Liver (tissue), 9 donors: ENCODE results near the gene EIF4E3. TPM values are rescaled to one million over a fixed set of nuclear protein-coding genes. Genes with fewer than 3 reads are reported as not detected.

Experiments used
- DNase-seq: peaks from one replicate; pipeline ENCODE4 v3.0.0-alpha.2; 2017; ENCODE audit warnings: low spot score
- H3K27ac ChIP-seq, 2 donors: one replicate each; pipeline ENCODE4 v1.7.0; 2013; ENCODE audit warnings: inconsistent platforms in 2 of 2, low read length in 2 of 2, control low read depth in 1 of 2, low read depth in 1 of 2, mild to moderate bottlenecking in 1 of 2
- H3K27me3 ChIP-seq, 4 donors: one replicate each; pipeline versions ENCODE4 v1.6.1 to v1.7.0; 2013; ENCODE audit warnings: low read length in 3 of 4, inconsistent platforms in 1 of 4, mild to moderate bottlenecking in 1 of 4, moderate library complexity in 1 of 4; ENCODE audit not compliant: control insufficient read depth in 4 of 4, insufficient read depth in 4 of 4
- H3K36me3 ChIP-seq, 4 donors: one replicate each; pipeline versions ENCODE4 v1.6.1 to v1.7.0; 2013; ENCODE audit warnings: low read length in 3 of 4, mild to moderate bottlenecking in 3 of 4, low read depth in 1 of 4, moderate library complexity in 1 of 4; ENCODE audit not compliant: control insufficient read depth in 4 of 4, insufficient read depth in 3 of 4
- H3K4me1 ChIP-seq, 4 donors: one replicate each; pipeline versions ENCODE4 v1.6.1 to v1.7.0; 2013; ENCODE audit warnings: low read length in 3 of 4, mild to moderate bottlenecking in 3 of 4, moderate library complexity in 1 of 4; ENCODE audit not compliant: control insufficient read depth in 4 of 4, insufficient read depth in 4 of 4
- H3K4me3 ChIP-seq, 3 donors: one replicate each; pipeline versions ENCODE4 v1.6.1 to v1.7.0; 2013; ENCODE audit warnings: low read length in 3 of 3, control low read depth in 1 of 3, low read depth in 1 of 3, mild to moderate bottlenecking in 1 of 3
- H3K9ac ChIP-seq, 2 donors: one replicate each; pipeline ENCODE4 v1.7.0; 2013; ENCODE audit warnings: low read length in 2 of 2, mild to moderate bottlenecking in 2 of 2, moderate library complexity in 2 of 2, control low read depth in 1 of 2, low read depth in 1 of 2
- H3K9me3 ChIP-seq, 4 donors: one replicate each; pipeline versions ENCODE4 v1.6.1 to v1.7.0; 2013; ENCODE audit warnings: low read length in 3 of 4; ENCODE audit not compliant: control insufficient read depth in 4 of 4
- ATF3 ChIP-seq: IDR thresholded peaks from 2 replicates; pipeline ENCODE4 v1.6.1; 2016; ENCODE audit warnings: antibody characterized with exemption
- CTCF ChIP-seq: fragments of 150-350 bp; IDR thresholded peaks from 2 replicates; pipeline ENCODE4 v1.5.1; 2017; ENCODE audit warnings: improper control_type of control experiment, low read depth, low read length; ENCODE audit not compliant: missing input control
- FOXA1 ChIP-seq: IDR thresholded peaks from 2 replicates; pipeline ENCODE4 v1.6.1; 2016; ENCODE audit warnings: antibody characterized with exemption
- FOXA2 ChIP-seq: IDR thresholded peaks from 2 replicates; pipeline ENCODE4 v1.6.1; 2016; ENCODE audit warnings: antibody characterized with exemption
- GABPA ChIP-seq, 2 donors: IDR thresholded peaks in 1 of 2; conservative IDR thresholded peaks in 1 of 2; 2 replicates each; pipeline ENCODE4 v1.6.1; 2016; ENCODE audit warnings: antibody characterized with exemption in 2 of 2, mild to moderate bottlenecking in 1 of 2, moderate library complexity in 1 of 2
- HNF4A ChIP-seq, 2 donors: conservative IDR thresholded peaks; 2 replicates each; pipeline ENCODE4 v1.6.1; 2016; ENCODE audit warnings: antibody characterized with exemption in 2 of 2, mild to moderate bottlenecking in 2 of 2
- HNF4G ChIP-seq: IDR thresholded peaks from 2 replicates; pipeline ENCODE4 v1.6.1; 2016; ENCODE audit warnings: antibody characterized with exemption
- JUND ChIP-seq, 2 donors: IDR thresholded peaks; 2 replicates each; pipeline ENCODE4 v1.6.1; 2016; ENCODE audit warnings: antibody characterized with exemption in 2 of 2
- NR2F2 ChIP-seq: IDR thresholded peaks from 2 replicates; pipeline ENCODE4 v1.6.1; 2016; ENCODE audit warnings: antibody characterized with exemption
- RAD21 ChIP-seq, 2 donors: IDR thresholded peaks; 2 replicates each; pipeline ENCODE4 v1.6.1; 2016; ENCODE audit warnings: antibody characterized with exemption in 2 of 2, mild to moderate bottlenecking in 2 of 2
- RXRA ChIP-seq, 2 donors: IDR thresholded peaks; 2 replicates each; pipeline ENCODE4 v1.6.1; 2017 to 2018; ENCODE audit warnings: antibody characterized with exemption in 2 of 2, mild to moderate bottlenecking in 1 of 2
- SP1 ChIP-seq: IDR thresholded peaks from 2 replicates; pipeline ENCODE4 v1.6.1; 2018; ENCODE audit warnings: antibody characterized with exemption, mild to moderate bottlenecking
- TAF1 ChIP-seq: conservative IDR thresholded peaks from 2 replicates; pipeline ENCODE4 v1.6.1; 2016; ENCODE audit warnings: antibody characterized with exemption, mild to moderate bottlenecking
- YY1 ChIP-seq: IDR thresholded peaks from 2 replicates; pipeline ENCODE4 v1.6.1; 2016; ENCODE audit warnings: antibody characterized with exemption, mild to moderate bottlenecking
- WGBS: extraction: QIAGEN DNeasy Blood & Tissue Kit; methylation state at CpG from one replicate; pipeline ENCODE4 v1.1.7; 2013; 5-methylcytosine and 5-hydroxymethylcytosine counted together
- polyA plus RNA-seq, 2 donors: library from polyadenylated mRNA; stranded (reverse) in 1 of 2; unstranded in 1 of 2; fragments of 200-250 nt in 1 of 2; fragments of >200 nt in 1 of 2; fragmentation: Nextera tagmentation in 1 of 2; extraction: Ambion mirVana in 1 of 2; gene quantifications; one replicate each; pipeline versions ENCODE4 v1.2.1 to v1.2.3, GENCODE V29; 2013 to 2015
- total RNA-seq, 2 donors: library from RNA; depleted of rRNA; stranded (reverse); fragments of >200 nt; gene quantifications; one replicate each; pipeline ENCODE4 v1.2.3, GENCODE V29; 2014
- TF ChIP-seq, protein P1 (sequence below): IDR thresholded peaks from 2 replicates; pipeline ENCODE4 v1.6.1; 2016; ENCODE audit warnings: antibody characterized with exemption
- TF ChIP-seq, protein P2 (sequence below): IDR thresholded peaks from 2 replicates; pipeline ENCODE4 v1.6.1; 2016; ENCODE audit warnings: antibody characterized with exemption
- donor health status: healthy.
- donor health status: healthy.
- donor health status: healthy.
- donor health status: healthy.
- donor health status: healthy.

EIF4E3 gene
- total and polyA plus RNA-seq, 4 donors, result 1.1 to 4.0 (median 2.6) TPM

GRCh38 chr3:71655061-71655460, 70.1 kb downstream of the EIF4E3 start:
- DNase-seq, result no peak
- H3K4me3 ChIP-seq, result no peak overlapping the region
- H3K4me1 ChIP-seq, result peaks cover 0 to 8% (median 4%) of the 10 kb centered on the region in 4 donors
- H3K27me3 ChIP-seq, result no peaks in the 10 kb centered on the region
- no peak overlapping the region for H3K9ac ChIP-seq
- 95% methylated on average over 8 of the region's 8 CpGs for WGBS
- H3K27ac ChIP-seq, result no peak overlapping the region
- no peaks in the 10 kb centered on the region for H3K9me3 ChIP-seq
- TF ChIP-seq FOXA2 (no peak), JUND (IDR thresholded peaks at IDR 0.05) (no peak), RAD21 (IDR thresholded peaks at IDR 0.05) (no peak), SP1 (no peak), HNF4G (no peak), ATF3 (no peak), GABPA (IDR thresholded peaks at IDR 0.05 in 1 of 2, conservative IDR thresholded peaks at IDR 0.05 in 1 of 2) (no peak), YY1 (no peak)
- TF ChIP-seq, protein P1, sequence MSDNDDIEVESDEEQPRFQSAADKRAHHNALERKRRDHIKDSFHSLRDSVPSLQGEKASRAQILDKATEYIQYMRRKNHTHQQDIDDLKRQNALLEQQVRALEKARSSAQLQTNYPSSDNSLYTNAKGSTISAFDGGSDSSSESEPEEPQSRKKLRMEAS, result no peak
- TF ChIP-seq, protein P2, sequence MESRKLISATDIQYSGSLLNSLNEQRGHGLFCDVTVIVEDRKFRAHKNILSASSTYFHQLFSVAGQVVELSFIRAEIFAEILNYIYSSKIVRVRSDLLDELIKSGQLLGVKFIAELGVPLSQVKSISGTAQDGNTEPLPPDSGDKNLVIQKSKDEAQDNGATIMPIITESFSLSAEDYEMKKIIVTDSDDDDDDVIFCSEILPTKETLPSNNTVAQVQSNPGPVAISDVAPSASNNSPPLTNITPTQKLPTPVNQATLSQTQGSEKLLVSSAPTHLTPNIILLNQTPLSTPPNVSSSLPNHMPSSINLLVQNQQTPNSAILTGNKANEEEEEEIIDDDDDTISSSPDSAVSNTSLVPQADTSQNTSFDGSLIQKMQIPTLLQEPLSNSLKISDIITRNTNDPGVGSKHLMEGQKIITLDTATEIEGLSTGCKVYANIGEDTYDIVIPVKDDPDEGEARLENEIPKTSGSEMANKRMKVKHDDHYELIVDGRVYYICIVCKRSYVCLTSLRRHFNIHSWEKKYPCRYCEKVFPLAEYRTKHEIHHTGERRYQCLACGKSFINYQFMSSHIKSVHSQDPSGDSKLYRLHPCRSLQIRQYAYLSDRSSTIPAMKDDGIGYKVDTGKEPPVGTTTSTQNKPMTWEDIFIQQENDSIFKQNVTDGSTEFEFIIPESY, result no peak
- H3K36me3 ChIP-seq, result no peaks in the 10 kb centered on the region

GRCh38 chr3:71653414-71653807, 71.8 kb downstream of the EIF4E3 start:
- no peaks in the 10 kb centered on the region for H3K27me3 ChIP-seq
- H3K9me3 ChIP-seq, result no peaks in the 10 kb centered on the region
- no peaks in the 10 kb centered on the region for H3K36me3 ChIP-seq
- WGBS, result 89% methylated on average over 6 of the region's 6 CpGs
- H3K27ac ChIP-seq, result no peak overlapping the region
- no peak for DNase-seq
- H3K4me3 ChIP-seq, result no peak overlapping the region
- peaks cover 0 to 8% (median 4%) of the 10 kb centered on the region in 4 donors for H3K4me1 ChIP-seq
- H3K9ac ChIP-seq, result no peak overlapping the region
- TF ChIP-seq, protein P1, result no peak
- TF ChIP-seq NR2F2, result no peak
- TF ChIP-seq GABPA (IDR thresholded peaks at IDR 0.05 in 1 of 2, conservative IDR thresholded peaks at IDR 0.05 in 1 of 2), result no peak
- TF ChIP-seq JUND (IDR thresholded peaks at IDR 0.05), result no peak
- no peak for TF ChIP-seq RAD21 (IDR thresholded peaks at IDR 0.05)
- TF ChIP-seq FOXA1, result no peak
- TF ChIP-seq, protein P2, result no peak
- TF ChIP-seq YY1, result no peak
- no peak for TF ChIP-seq HNF4A (conservative IDR thresholded peaks at IDR 0.05)
- TF ChIP-seq FOXA2, result no peak
- TF ChIP-seq SP1, result no peak
- TF ChIP-seq TAF1, result no peak
- no peak for TF ChIP-seq CTCF
- no peak for TF ChIP-seq RXRA (IDR thresholded peaks at IDR 0.05)
